Kidney (tissue), 14 donors: ENCODE data around the gene FCRL2. TPM values are rescaled to one million over a fixed set of nuclear protein-coding genes. Genes with fewer than 3 reads are reported as not detected.
"Not testable (repeated sequence)": the region's sequence is repeated elsewhere in the genome, so short reads cannot be mapped to it uniquely, and the experiment has no call there.

Experiments
- DNase-seq, 5 donors: peaks; one replicate each; pipeline ENCODE4 v3.0.0-alpha.2; 2013 to 2020
- FAIRE-seq: peaks from 2 replicates; lab custom pipeline; 2012; peaks lifted over from hg19 to GRCh38; lab: Jason Lieb, UNC
- H3K27ac ChIP-seq, 2 donors: one replicate each; pipeline ENCODE4 v1.7.0; 2013; ENCODE audit warnings: low read depth in 2 of 2, low read length in 2 of 2, inconsistent platforms in 1 of 2
- H3K27me3 ChIP-seq: one replicate; pipeline ENCODE4 v1.7.1; 2013; ENCODE audit warnings: low read length, inconsistent platforms; ENCODE audit not compliant: control insufficient read depth, insufficient read depth
- H3K36me3 ChIP-seq, 3 donors: one replicate each; pipeline versions ENCODE4 v1.7.0 to v1.7.1; 2013; ENCODE audit warnings: low read length in 3 of 3, control low read depth in 1 of 3, inconsistent platforms in 1 of 3; ENCODE audit not compliant: insufficient read depth in 3 of 3, control insufficient read depth in 2 of 3
- H3K4me1 ChIP-seq, 3 donors: one replicate each; pipeline versions ENCODE4 v1.7.0 to v1.7.1; 2013; ENCODE audit warnings: low read length in 3 of 3, inconsistent platforms in 1 of 3, low read depth in 1 of 3; ENCODE audit not compliant: control insufficient read depth in 2 of 3, insufficient read depth in 2 of 3
- H3K4me3 ChIP-seq, 3 donors: one replicate each; pipeline versions ENCODE4 v1.7.0 to v1.8.1; 2013; ENCODE audit warnings: low read length in 3 of 3, control low read depth in 1 of 3, inconsistent platforms in 1 of 3
- H3K9ac ChIP-seq, 3 donors: one replicate each; pipeline versions ENCODE4 v1.7.0 to v1.7.1; 2013; ENCODE audit warnings: low read length in 3 of 3, control low read depth in 1 of 3, inconsistent platforms in 1 of 3
- H3K9me3 ChIP-seq, 3 donors: one replicate each; pipeline versions ENCODE4 v1.7.0 to v1.7.1; 2013; ENCODE audit warnings: low read length in 3 of 3, control low read depth in 1 of 3, inconsistent platforms in 1 of 3; ENCODE audit not compliant: control insufficient read depth in 2 of 3, insufficient read depth in 1 of 3
- CTCF ChIP-seq: IDR thresholded peaks from 3 replicates; pipeline ENCODE4 v1.5.1; 2012; ENCODE audit warnings: mild to moderate bottlenecking, moderate library complexity, borderline replicate concordance; ENCODE audit not compliant: insufficient read depth; ENCODE audit errors: extremely low read depth
- intact Hi-C: fragments of 100-400 bp; cut with DNase I; formaldehyde crosslinking; loops from one replicate; pipeline ENCODE4 v1.11.1; 2022
- polyA plus RNA-seq: library from polyadenylated mRNA; stranded (reverse); fragments of 350-450 nt; fragmentation: Illumina TruSeq; extraction: RNeasy Lipid Tissue Mini Kit (QIAGEN cat#74804); gene quantifications from one replicate; pipeline ENCODE4 v1.2.3, GENCODE V29; 2014; ENCODE audit warnings: low read depth, low replicate concordance; ENCODE audit not compliant: insufficient read depth
- total RNA-seq: library from RNA; stranded (reverse); fragmentation: NEBNext Ultra II Directional; extraction: Animal tissue kit (Norgen Biotek cat#: 25700); gene quantifications from one replicate; pipeline ENCODE4 v1.2.1, GENCODE V29; 2021
- donor health status: control.
- donor health status: control.
- donor health status: control.
- donor health status: control.
- donor health status: control.
- donor health status: DM: yes; HTN: yes; CAD: no.
- donor health status: Normal renal cell carcinoma (clear cell type).

Gene FCRL2
- total and polyA plus RNA-seq, 2 donors from 2014 or later: 2.5 TPM; not detected in 1

- intact Hi-C loops: no loop called here
- Histone ChIP-seq H3K9ac (no peak overlapping the region), H3K9me3 (no peaks in the 10 kb centered on the region), H3K36me3 (no peaks in the 10 kb centered on the region), H3K27ac (no peak overlapping the region), H3K4me3 (no peak overlapping the region), H3K4me1 (no peaks in the 10 kb centered on the region), H3K27me3 (no peaks in the 10 kb centered on the region)
- TF ChIP-seq CTCF: no peak
- FAIRE-seq (no peak), DNase-seq (no peak)
Measured at GRCh38 chr1:157739229-157739901, 37.6 kb downstream of the FCRL2 start.

GRCh38 chr1:157735991-157736390 is 40.9 kb downstream of the FCRL2 start:
- DNase-seq, H3K9me3 ChIP-seq, intact Hi-C loops, FAIRE-seq, H3K4me1 ChIP-seq, H3K9ac ChIP-seq, H3K27ac ChIP-seq, H3K36me3 ChIP-seq, H3K4me3 ChIP-seq, H3K27me3 ChIP-seq: not testable (repeated sequence)

- FAIRE-seq: no peak
- no peak for DNase-seq
- no peaks in the 10 kb centered on the region for H3K4me1 ChIP-seq
- no peak overlapping the region for H3K9ac ChIP-seq
- no peaks in the 10 kb centered on the region for H3K27me3 ChIP-seq
- no peak for TF ChIP-seq CTCF
- H3K36me3 ChIP-seq: no peaks in the 10 kb centered on the region
- intact Hi-C loops: no loop called here
- no peak overlapping the region for H3K27ac ChIP-seq
- H3K4me3 ChIP-seq: no peak overlapping the region
- H3K9me3 ChIP-seq: peaks cover 0 to 5% (median 0%) of the 10 kb centered on the region in 3 donors
Measured at GRCh38 chr1:157734321-157734720, 42.6 kb downstream of the FCRL2 start.

- Histone ChIP-seq H3K9me3 (peaks cover 0 to 5% (median 0%) of the 10 kb centered on the region in 3 donors), H3K36me3 (no peaks in the 10 kb centered on the region), H3K27ac (no peak overlapping the region), H3K4me1 (no peaks in the 10 kb centered on the region), H3K27me3 (no peaks in the 10 kb centered on the region), H3K4me3 (no peak overlapping the region), H3K9ac (no peak overlapping the region)
- TF ChIP-seq CTCF: no peak
- intact Hi-C loops: no loop called here
- FAIRE-seq (no peak), DNase-seq (no peak)
Measured at GRCh38 chr1:157732755-157733154, 44.2 kb downstream of the FCRL2 start.
